Neural cell (in vitro differentiated cells): ENCODE measurements around the gene NDUFB11. TPM values are rescaled to one million over a fixed set of nuclear protein-coding genes. Genes with fewer than 3 reads are reported as not detected.

Experiments used
- H2AFZ ChIP-seq: fragments of 200-600, 300-800 bp; sonication (generic), shearing (Covaris generic); 2 replicates; pipeline ENCODE4 v1.6.0; 2014; ENCODE audit warnings: low read depth, mild to moderate bottlenecking, antibody characterized with exemption, low read length, moderate library complexity
- H3F3A ChIP-seq: fragments of 200-600 bp; shearing (Covaris generic); 2 replicates; pipeline ENCODE4 v1.6.1; 2016; ENCODE audit warnings: mild to moderate bottlenecking, moderate library complexity, mixed read lengths, antibody characterized with exemption, low read length; ENCODE audit not compliant: insufficient read depth, poor library complexity, severe bottlenecking
- H3K27ac ChIP-seq: fragments of 200-600, 300-800 bp; sonication (generic), shearing (Covaris generic); 2 replicates; pipeline ENCODE4 v1.5.1; 2014; ENCODE audit warnings: mild to moderate bottlenecking, low read length, moderate library complexity
- H3K27me3 ChIP-seq: fragments of 300-800, 200-600 bp; sonication (generic), shearing (Covaris generic); 2 replicates; pipeline ENCODE4 v1.6.0; 2014; ENCODE audit warnings: mild to moderate bottlenecking, low read depth, low read length, moderate library complexity; ENCODE audit not compliant: insufficient read depth
- H3K36me3 ChIP-seq: fragments of 300-800, 200-600 bp; sonication (generic), shearing (Covaris generic); 2 replicates; pipeline ENCODE4 v1.5.1; 2014; ENCODE audit warnings: mild to moderate bottlenecking, antibody characterized with exemption, low read length, moderate library complexity; ENCODE audit not compliant: insufficient read depth
- H3K4me2 ChIP-seq: fragments of 300-800, 200-600 bp; sonication (generic), shearing (Covaris generic); 2 replicates; pipeline ENCODE4 v1.6.0; 2014; ENCODE audit warnings: mild to moderate bottlenecking, low read length
- H3K4me3 ChIP-seq: fragments of 300-800, 200-600 bp; sonication (generic), shearing (Covaris generic); 2 replicates; pipeline ENCODE4 v1.5.1; 2014; ENCODE audit warnings: mild to moderate bottlenecking, low read length, moderate library complexity
- H3K79me2 ChIP-seq: fragments of 200-600 bp; shearing (Covaris generic); replicated peaks from 2 replicates; pipeline ENCODE4 v1.6.0; 2014; ENCODE audit warnings: mild to moderate bottlenecking, low read length, moderate library complexity; ENCODE audit not compliant: insufficient read depth
- H3K9ac ChIP-seq: fragments of 300-800, 200-600 bp; sonication (generic), shearing (Covaris generic); 2 replicates; pipeline ENCODE4 v1.6.1; 2016; ENCODE audit warnings: mild to moderate bottlenecking, low read length, mixed read lengths
- H3K9me2 ChIP-seq: fragments of 200-600 bp; shearing (Covaris generic); 2 replicates; pipeline ENCODE4 v1.6.1; 2016; ENCODE audit warnings: mild to moderate bottlenecking, low read length, mixed read lengths; ENCODE audit not compliant: insufficient read depth
- H3K9me3 ChIP-seq: fragments of 200-600, 300-800 bp; sonication (generic), shearing (Covaris generic); 2 replicates; pipeline ENCODE4 v1.6.1; 2016; ENCODE audit warnings: mild to moderate bottlenecking, mixed run types, low read length, moderate library complexity, mixed read lengths
- H4K20me1 ChIP-seq: fragments of 200-600 bp; shearing (Covaris generic); 2 replicates; pipeline ENCODE4 v1.6.1; 2016; ENCODE audit warnings: mild to moderate bottlenecking, mixed run types; ENCODE audit not compliant: insufficient read depth
- CTCF ChIP-seq: fragments of 450-650 bp; IDR thresholded peaks from 2 replicates; pipeline ENCODE4 v1.5.1; 2014; ENCODE audit warnings: antibody characterized with exemption, mild to moderate bottlenecking, moderate library complexity; ENCODE audit not compliant: poor library complexity, severe bottlenecking
- EP300 ChIP-seq: fragments of 450-650 bp; conservative IDR thresholded peaks from 2 replicates; pipeline ENCODE4 v1.6.1; 2014; ENCODE audit warnings: antibody characterized with exemption, mild to moderate bottlenecking, moderate library complexity; ENCODE audit not compliant: poor library complexity, severe bottlenecking
- EZH2 ChIP-seq: fragments of 200-600, 300-800 bp; shearing (Covaris generic), sonication (generic); IDR thresholded peaks from 2 replicates; pipeline ENCODE4 v1.6.1; 2014; ENCODE audit warnings: antibody characterized with exemption, low read length, borderline replicate concordance, mild to moderate bottlenecking; ENCODE audit not compliant: insufficient read depth, poor library complexity, severe bottlenecking
- MXI1 ChIP-seq: fragments of 450-650 bp; conservative IDR thresholded peaks from 2 replicates; pipeline ENCODE4 v1.6.1; 2014; ENCODE audit warnings: antibody characterized with exemption, mild to moderate bottlenecking; ENCODE audit not compliant: poor library complexity, severe bottlenecking
- POLR2AphosphoS5 ChIP-seq: IDR thresholded peaks from 2 replicates; pipeline ENCODE4 v1.6.1; 2012
- RAD21 ChIP-seq: fragments of 450-650 bp; conservative IDR thresholded peaks from 2 replicates; pipeline ENCODE4 v1.6.1; 2014; ENCODE audit warnings: antibody characterized with exemption, mild to moderate bottlenecking, moderate library complexity
- REST ChIP-seq: IDR thresholded peaks from 2 replicates; pipeline ENCODE4 v1.6.1; 2012; ENCODE audit warnings: borderline replicate concordance
- SMC3 ChIP-seq: fragments of 450-650 bp; conservative IDR thresholded peaks from 2 replicates; pipeline ENCODE4 v1.6.1; 2014; ENCODE audit warnings: antibody characterized with exemption, mild to moderate bottlenecking, moderate library complexity; ENCODE audit not compliant: poor library complexity
- TAF1 ChIP-seq: IDR thresholded peaks from 2 replicates; pipeline ENCODE4 v1.6.1; 2012; ENCODE audit warnings: low read depth
- polyA plus RNA-seq: library from polyadenylated mRNA; depleted of rRNA; stranded (reverse); fragments of >200 nt; gene quantifications from 2 replicates; pipeline ENCODE4 v1.2.3, GENCODE V29; 2014

The NDUFB11 gene
- polyA plus RNA-seq, 1 donor from 2014 or later = 184 TPM

DNA sequence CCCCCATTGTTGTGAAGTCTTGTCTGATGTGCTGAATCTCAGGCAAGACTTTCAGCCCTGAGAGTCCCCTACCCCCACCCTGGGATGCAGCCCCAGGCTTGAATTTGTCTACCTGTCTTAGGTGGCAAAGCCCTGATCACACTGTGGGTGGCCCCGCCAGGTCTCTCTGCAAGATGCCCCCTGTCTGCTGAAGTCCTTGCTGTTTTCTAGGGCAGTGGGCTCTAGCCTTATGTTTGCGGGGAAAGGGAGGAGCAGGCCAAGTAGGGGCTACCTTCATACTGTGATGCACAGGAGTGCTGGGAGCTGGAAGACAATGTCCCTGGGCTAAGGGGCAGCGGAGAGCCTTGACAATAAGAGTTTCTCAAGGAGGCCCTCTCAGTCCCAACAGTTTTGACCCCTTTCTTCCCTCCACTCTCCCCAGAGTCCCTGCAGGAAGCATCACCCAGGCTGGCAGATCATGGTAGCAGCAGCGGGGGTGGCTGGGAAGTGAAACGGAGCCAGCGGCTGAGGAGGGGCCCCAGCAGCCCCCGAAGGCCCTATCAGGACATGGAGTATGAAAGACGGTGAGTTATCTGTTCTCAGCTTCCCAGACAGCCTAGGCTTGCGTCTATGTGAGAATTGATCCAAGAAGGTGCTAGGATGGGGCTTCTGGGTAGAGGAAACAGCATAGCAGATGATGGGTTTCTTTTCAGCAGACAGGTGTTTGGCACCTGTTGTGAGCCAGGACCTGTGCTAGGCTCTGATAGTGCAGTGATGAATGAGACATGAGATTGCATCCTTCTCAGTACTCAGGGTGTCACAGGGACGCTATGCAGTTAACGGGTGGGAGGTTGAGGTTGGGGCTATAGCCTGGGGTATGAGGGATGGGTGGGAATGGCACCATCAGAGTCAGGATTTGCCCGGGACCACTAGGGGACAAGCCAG lies 2.7 kb upstream of the NDUFB11 start:
- H3K4me2 ChIP-seq = no peak overlapping the region
- H3K27me3 ChIP-seq = no peaks in the 10 kb centered on the region
- H4K20me1 ChIP-seq = peaks cover 3% of the 10 kb centered on the region
- no peaks in the 10 kb centered on the region for H3K36me3 ChIP-seq
- H3K79me2 ChIP-seq = peaks cover 36% of the 10 kb centered on the region
- H3K4me3 ChIP-seq = peak overlapping the region; percentile 79
- TF ChIP-seq REST (no peak), SMC3 (no peak), CTCF (no peak), EZH2 (no peak), TAF1 (no peak), RAD21 (no peak), EP300 (no peak), POLR2AphosphoS5 (no peak), MXI1 (no peak)
- no peaks in the 10 kb centered on the region for H3K9me3 ChIP-seq
- H3K9ac ChIP-seq = peak overlapping the region; percentile 98
- H3K9me2 ChIP-seq = no peaks in the 10 kb centered on the region
- H3K27ac ChIP-seq = no peak overlapping the region
- no peaks in the 10 kb centered on the region for H3F3A ChIP-seq
- no peak overlapping the region for H2AFZ ChIP-seq

GRCh38 chrX:47146121-47146935 lies 1.8 kb upstream of the NDUFB11 start:
- Histone ChIP-seq H3K27me3 (no peaks in the 10 kb centered on the region), H3K9me3 (no peaks in the 10 kb centered on the region), H4K20me1 (peaks cover 3% of the 10 kb centered on the region), H3K4me2 (peak overlapping the region; percentile 65), H3K9ac (peak overlapping the region; percentile 98), H3K79me2 (peaks cover 31% of the 10 kb centered on the region), H3K27ac (peak overlapping the region; percentile 97), H3K4me3 (peak overlapping the region; percentile 79), H3K9me2 (no peaks in the 10 kb centered on the region), H2AFZ (no peak overlapping the region), H3K36me3 (no peaks in the 10 kb centered on the region), H3F3A (no peaks in the 10 kb centered on the region)
- TF ChIP-seq MXI1 = no peak
- no peak for TF ChIP-seq POLR2AphosphoS5
- TF ChIP-seq SMC3 = no peak
- no peak for TF ChIP-seq TAF1
- no peak for TF ChIP-seq EP300
- no peak for TF ChIP-seq EZH2
- TF ChIP-seq REST = no peak
- no peak for TF ChIP-seq CTCF
- no peak for TF ChIP-seq RAD21
